Neural cell (in vitro differentiated cells): ENCODE measurements around the gene PIP4K2C. TPM values are rescaled to one million over a fixed set of nuclear protein-coding genes. Genes with fewer than 3 reads are reported as not detected.
A peak's percentile ranks its signal among the peaks of the same experiment; 100 is the strongest.

ENCODE experiments used
- H2AFZ ChIP-seq: fragments of 200-600, 300-800 bp; sonication (generic), shearing (Covaris generic); 2 replicates; pipeline ENCODE4 v1.6.0; 2014; ENCODE audit warnings: low read depth, mild to moderate bottlenecking, antibody characterized with exemption, low read length, moderate library complexity
- H3F3A ChIP-seq: fragments of 200-600 bp; shearing (Covaris generic); 2 replicates; pipeline ENCODE4 v1.6.1; 2016; ENCODE audit warnings: mild to moderate bottlenecking, moderate library complexity, mixed read lengths, antibody characterized with exemption, low read length; ENCODE audit not compliant: insufficient read depth, poor library complexity, severe bottlenecking
- H3K27ac ChIP-seq: fragments of 200-600, 300-800 bp; sonication (generic), shearing (Covaris generic); 2 replicates; pipeline ENCODE4 v1.5.1; 2014; ENCODE audit warnings: mild to moderate bottlenecking, low read length, moderate library complexity
- H3K27me3 ChIP-seq: fragments of 300-800, 200-600 bp; sonication (generic), shearing (Covaris generic); 2 replicates; pipeline ENCODE4 v1.6.0; 2014; ENCODE audit warnings: mild to moderate bottlenecking, low read depth, low read length, moderate library complexity; ENCODE audit not compliant: insufficient read depth
- H3K36me3 ChIP-seq: fragments of 300-800, 200-600 bp; sonication (generic), shearing (Covaris generic); 2 replicates; pipeline ENCODE4 v1.5.1; 2014; ENCODE audit warnings: mild to moderate bottlenecking, antibody characterized with exemption, low read length, moderate library complexity; ENCODE audit not compliant: insufficient read depth
- H3K4me2 ChIP-seq: fragments of 300-800, 200-600 bp; sonication (generic), shearing (Covaris generic); 2 replicates; pipeline ENCODE4 v1.6.0; 2014; ENCODE audit warnings: mild to moderate bottlenecking, low read length
- H3K4me3 ChIP-seq: fragments of 300-800, 200-600 bp; sonication (generic), shearing (Covaris generic); 2 replicates; pipeline ENCODE4 v1.5.1; 2014; ENCODE audit warnings: mild to moderate bottlenecking, low read length, moderate library complexity
- H3K79me2 ChIP-seq: fragments of 200-600 bp; shearing (Covaris generic); replicated peaks from 2 replicates; pipeline ENCODE4 v1.6.0; 2014; ENCODE audit warnings: mild to moderate bottlenecking, low read length, moderate library complexity; ENCODE audit not compliant: insufficient read depth
- H3K9ac ChIP-seq: fragments of 300-800, 200-600 bp; sonication (generic), shearing (Covaris generic); 2 replicates; pipeline ENCODE4 v1.6.1; 2016; ENCODE audit warnings: mild to moderate bottlenecking, low read length, mixed read lengths
- H3K9me2 ChIP-seq: fragments of 200-600 bp; shearing (Covaris generic); 2 replicates; pipeline ENCODE4 v1.6.1; 2016; ENCODE audit warnings: mild to moderate bottlenecking, low read length, mixed read lengths; ENCODE audit not compliant: insufficient read depth
- H3K9me3 ChIP-seq: fragments of 200-600, 300-800 bp; sonication (generic), shearing (Covaris generic); 2 replicates; pipeline ENCODE4 v1.6.1; 2016; ENCODE audit warnings: mild to moderate bottlenecking, mixed run types, low read length, moderate library complexity, mixed read lengths
- H4K20me1 ChIP-seq: fragments of 200-600 bp; shearing (Covaris generic); 2 replicates; pipeline ENCODE4 v1.6.1; 2016; ENCODE audit warnings: mild to moderate bottlenecking, mixed run types; ENCODE audit not compliant: insufficient read depth
- EP300 ChIP-seq: fragments of 450-650 bp; conservative IDR thresholded peaks from 2 replicates; pipeline ENCODE4 v1.6.1; 2014; ENCODE audit warnings: antibody characterized with exemption, mild to moderate bottlenecking, moderate library complexity; ENCODE audit not compliant: poor library complexity, severe bottlenecking
- EZH2 ChIP-seq: fragments of 200-600, 300-800 bp; shearing (Covaris generic), sonication (generic); IDR thresholded peaks from 2 replicates; pipeline ENCODE4 v1.6.1; 2014; ENCODE audit warnings: antibody characterized with exemption, low read length, borderline replicate concordance, mild to moderate bottlenecking; ENCODE audit not compliant: insufficient read depth, poor library complexity, severe bottlenecking
- MXI1 ChIP-seq: fragments of 450-650 bp; conservative IDR thresholded peaks from 2 replicates; pipeline ENCODE4 v1.6.1; 2014; ENCODE audit warnings: antibody characterized with exemption, mild to moderate bottlenecking; ENCODE audit not compliant: poor library complexity, severe bottlenecking
- POLR2AphosphoS5 ChIP-seq: IDR thresholded peaks from 2 replicates; pipeline ENCODE4 v1.6.1; 2012
- RAD21 ChIP-seq: fragments of 450-650 bp; conservative IDR thresholded peaks from 2 replicates; pipeline ENCODE4 v1.6.1; 2014; ENCODE audit warnings: antibody characterized with exemption, mild to moderate bottlenecking, moderate library complexity
- SMC3 ChIP-seq: fragments of 450-650 bp; conservative IDR thresholded peaks from 2 replicates; pipeline ENCODE4 v1.6.1; 2014; ENCODE audit warnings: antibody characterized with exemption, mild to moderate bottlenecking, moderate library complexity; ENCODE audit not compliant: poor library complexity
- TAF1 ChIP-seq: IDR thresholded peaks from 2 replicates; pipeline ENCODE4 v1.6.1; 2012; ENCODE audit warnings: low read depth
- polyA plus RNA-seq: library from polyadenylated mRNA; depleted of rRNA; stranded (reverse); fragments of >200 nt; gene quantifications from 2 replicates; pipeline ENCODE4 v1.2.3, GENCODE V29; 2014
- TF ChIP-seq, protein P1 (sequence below): fragments of 450-650 bp; IDR thresholded peaks from 2 replicates; pipeline ENCODE4 v1.5.1; 2014; ENCODE audit warnings: antibody characterized with exemption, mild to moderate bottlenecking, moderate library complexity; ENCODE audit not compliant: poor library complexity, severe bottlenecking
- TF ChIP-seq, protein P2 (sequence below): IDR thresholded peaks from 2 replicates; pipeline ENCODE4 v1.6.1; 2012; ENCODE audit warnings: borderline replicate concordance

Gene PIP4K2C
- polyA plus RNA-seq, 1 donor from 2014 or later = 22.1 TPM

- Histone ChIP-seq H3K27ac (peak overlapping the region; percentile 91), H3K36me3 (no peaks in the 10 kb centered on the region), H3K27me3 (no peaks in the 10 kb centered on the region), H2AFZ (peak overlapping the region; percentile 53), H3K79me2 (peaks cover 76% of the 10 kb centered on the region), H3K4me2 (peak overlapping the region; percentile 90), H3K9ac (peak overlapping the region; percentile 99), H4K20me1 (peaks cover 5% of the 10 kb centered on the region), H3K4me3 (peak overlapping the region; percentile 79), H3K9me2 (no peaks in the 10 kb centered on the region), H3F3A (peaks cover 7% of the 10 kb centered on the region), H3K9me3 (no peaks in the 10 kb centered on the region)
- TF ChIP-seq TAF1 (no peak), RAD21 (no peak), EZH2 (no peak), MXI1 (no peak), EP300 (no peak), SMC3 (no peak), POLR2AphosphoS5 (no peak)
- TF ChIP-seq, protein P1, sequence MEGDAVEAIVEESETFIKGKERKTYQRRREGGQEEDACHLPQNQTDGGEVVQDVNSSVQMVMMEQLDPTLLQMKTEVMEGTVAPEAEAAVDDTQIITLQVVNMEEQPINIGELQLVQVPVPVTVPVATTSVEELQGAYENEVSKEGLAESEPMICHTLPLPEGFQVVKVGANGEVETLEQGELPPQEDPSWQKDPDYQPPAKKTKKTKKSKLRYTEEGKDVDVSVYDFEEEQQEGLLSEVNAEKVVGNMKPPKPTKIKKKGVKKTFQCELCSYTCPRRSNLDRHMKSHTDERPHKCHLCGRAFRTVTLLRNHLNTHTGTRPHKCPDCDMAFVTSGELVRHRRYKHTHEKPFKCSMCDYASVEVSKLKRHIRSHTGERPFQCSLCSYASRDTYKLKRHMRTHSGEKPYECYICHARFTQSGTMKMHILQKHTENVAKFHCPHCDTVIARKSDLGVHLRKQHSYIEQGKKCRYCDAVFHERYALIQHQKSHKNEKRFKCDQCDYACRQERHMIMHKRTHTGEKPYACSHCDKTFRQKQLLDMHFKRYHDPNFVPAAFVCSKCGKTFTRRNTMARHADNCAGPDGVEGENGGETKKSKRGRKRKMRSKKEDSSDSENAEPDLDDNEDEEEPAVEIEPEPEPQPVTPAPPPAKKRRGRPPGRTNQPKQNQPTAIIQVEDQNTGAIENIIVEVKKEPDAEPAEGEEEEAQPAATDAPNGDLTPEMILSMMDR = no peak
- TF ChIP-seq, protein P2, sequence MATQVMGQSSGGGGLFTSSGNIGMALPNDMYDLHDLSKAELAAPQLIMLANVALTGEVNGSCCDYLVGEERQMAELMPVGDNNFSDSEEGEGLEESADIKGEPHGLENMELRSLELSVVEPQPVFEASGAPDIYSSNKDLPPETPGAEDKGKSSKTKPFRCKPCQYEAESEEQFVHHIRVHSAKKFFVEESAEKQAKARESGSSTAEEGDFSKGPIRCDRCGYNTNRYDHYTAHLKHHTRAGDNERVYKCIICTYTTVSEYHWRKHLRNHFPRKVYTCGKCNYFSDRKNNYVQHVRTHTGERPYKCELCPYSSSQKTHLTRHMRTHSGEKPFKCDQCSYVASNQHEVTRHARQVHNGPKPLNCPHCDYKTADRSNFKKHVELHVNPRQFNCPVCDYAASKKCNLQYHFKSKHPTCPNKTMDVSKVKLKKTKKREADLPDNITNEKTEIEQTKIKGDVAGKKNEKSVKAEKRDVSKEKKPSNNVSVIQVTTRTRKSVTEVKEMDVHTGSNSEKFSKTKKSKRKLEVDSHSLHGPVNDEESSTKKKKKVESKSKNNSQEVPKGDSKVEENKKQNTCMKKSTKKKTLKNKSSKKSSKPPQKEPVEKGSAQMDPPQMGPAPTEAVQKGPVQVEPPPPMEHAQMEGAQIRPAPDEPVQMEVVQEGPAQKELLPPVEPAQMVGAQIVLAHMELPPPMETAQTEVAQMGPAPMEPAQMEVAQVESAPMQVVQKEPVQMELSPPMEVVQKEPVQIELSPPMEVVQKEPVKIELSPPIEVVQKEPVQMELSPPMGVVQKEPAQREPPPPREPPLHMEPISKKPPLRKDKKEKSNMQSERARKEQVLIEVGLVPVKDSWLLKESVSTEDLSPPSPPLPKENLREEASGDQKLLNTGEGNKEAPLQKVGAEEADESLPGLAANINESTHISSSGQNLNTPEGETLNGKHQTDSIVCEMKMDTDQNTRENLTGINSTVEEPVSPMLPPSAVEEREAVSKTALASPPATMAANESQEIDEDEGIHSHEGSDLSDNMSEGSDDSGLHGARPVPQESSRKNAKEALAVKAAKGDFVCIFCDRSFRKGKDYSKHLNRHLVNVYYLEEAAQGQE = no peak
Observed at GRCh38 chr12:57550641-57551549, 40.1 kb upstream of the PIP4K2C start.

GRCh38 chr12:57551637-57552305 is 39.2 kb upstream of the PIP4K2C start:
- Histone ChIP-seq H3K36me3 (no peaks in the 10 kb centered on the region), H3K79me2 (peaks cover 73% of the 10 kb centered on the region), H3K4me3 (peak overlapping the region; percentile 79), H3F3A (peaks cover 7% of the 10 kb centered on the region), H3K9ac (peak overlapping the region; percentile 99), H2AFZ (no peak overlapping the region), H3K27ac (peak overlapping the region; percentile 91), H3K4me2 (peak overlapping the region; percentile 90), H3K9me2 (no peaks in the 10 kb centered on the region), H3K9me3 (no peaks in the 10 kb centered on the region), H4K20me1 (peaks cover 5% of the 10 kb centered on the region), H3K27me3 (no peaks in the 10 kb centered on the region)
- TF ChIP-seq, protein P2 = no peak
- TF ChIP-seq SMC3 = no peak
- TF ChIP-seq EP300 = no peak
- TF ChIP-seq TAF1 = no peak
- no peak for TF ChIP-seq RAD21
- no peak for TF ChIP-seq MXI1
- TF ChIP-seq, protein P1 = no peak
- no peak for TF ChIP-seq POLR2AphosphoS5
- TF ChIP-seq EZH2 = no peak
